ENCODE results near the gene MCF2L.
A peak's percentile ranks its signal among the peaks of the same experiment; 100 is the strongest.

MCF2L gene

DNA sequence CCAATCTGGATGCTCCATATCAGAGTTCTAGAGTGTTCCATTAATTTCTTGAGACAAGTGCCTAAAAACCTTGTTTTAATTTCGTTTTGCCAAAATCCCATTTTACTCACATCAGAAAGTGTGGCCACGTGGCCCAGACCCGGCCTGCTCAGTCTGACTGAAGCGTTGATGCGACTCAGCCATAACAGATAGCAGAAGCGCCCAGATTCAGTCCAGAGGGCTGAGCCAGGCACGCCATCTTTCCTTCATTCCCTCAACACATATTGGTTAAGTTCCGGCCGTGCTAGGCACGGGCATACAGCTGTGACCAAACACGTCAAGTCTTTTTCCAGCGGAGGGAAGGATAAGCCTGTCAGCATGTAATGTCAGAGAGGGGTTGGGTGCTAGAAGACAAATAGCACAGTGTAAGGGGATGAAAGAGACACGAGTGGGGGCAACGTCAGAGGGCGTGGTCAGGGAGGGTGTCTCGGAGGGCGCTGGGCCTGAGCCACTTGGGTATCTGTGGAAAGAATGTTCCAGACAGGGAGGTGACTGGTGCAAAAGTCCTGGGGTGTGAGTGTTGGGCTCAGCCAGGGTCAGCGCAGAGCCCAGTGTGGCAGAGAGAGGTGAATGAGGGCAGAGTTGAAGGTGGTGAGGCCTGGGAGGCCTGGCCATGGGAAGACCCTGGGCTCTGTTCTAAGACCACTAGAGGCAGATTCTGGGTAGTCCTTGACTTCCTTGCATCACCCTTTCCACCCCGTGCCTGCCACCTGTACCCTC is 156.7 kb downstream of the MCF2L start:
- H3K79me1 ChIP-seq (ENCODE audit: low read depth, low read length): no peaks in the 10 kb centered on the region
- no peak overlapping the region for H3K18ac ChIP-seq (ENCODE audit: low read length)
- no peak overlapping the region for H2BK15ac ChIP-seq (ENCODE audit: low read length)
- H3K23ac ChIP-seq (ENCODE audit: low read depth, low read length, poor library complexity): no peak overlapping the region
- no peak overlapping the region for H2BK12ac ChIP-seq (ENCODE audit: low read length)
- H3K4me1 ChIP-seq (ENCODE audit: control insufficient read depth in 2 of 2, insufficient read depth in 1 of 2, low read depth in 1 of 2, low read length in 2 of 2): peaks cover 9 to 11% of the 10 kb centered on the region in 2 donors
- H3K4me3 ChIP-seq (ENCODE audit: low read length in 2 of 2): no peak overlapping the region
- H2AK5ac ChIP-seq (ENCODE audit: low read depth, low read length): no peak overlapping the region
- no peak overlapping the region for H4K8ac ChIP-seq (ENCODE audit: low read depth, low read length)
- no peak overlapping the region for H4K91ac ChIP-seq (ENCODE audit: low read depth, low read length, poor library complexity)
- no peak overlapping the region for H3K4ac ChIP-seq (ENCODE audit: low read length)
- WGBS, 2 donors (ENCODE audit: extremely low coverage in 2 of 2, insufficient read length in 2 of 2, insufficient replicate concordance in 1 of 2): no CpG with 5 or more reads among the region's 19 CpGs
- H3K4me2 ChIP-seq (ENCODE audit: insufficient read depth, low read length, poor library complexity, severe bottlenecking): no peak overlapping the region
- no peaks in the 10 kb centered on the region for H3K36me3 ChIP-seq (replicated peaks in 1 of 2; ENCODE audit: control insufficient read depth in 2 of 2, insufficient read depth in 2 of 2, low read length in 2 of 2)
- no peak overlapping the region for H2BK5ac ChIP-seq (ENCODE audit: low read length)
- no peak overlapping the region for H3K9ac ChIP-seq (ENCODE audit: low read depth, low read length, poor library complexity)
- no peak overlapping the region for H3K27ac ChIP-seq (replicated peaks; ENCODE audit: low read length)
- peaks cover 0 to 6% (median 0%) of the 10 kb centered on the region in 3 experiments for H3K27me3 ChIP-seq (ENCODE audit: control insufficient read depth in 3 of 3, insufficient read depth in 3 of 3, low read depth in 1 of 3, low read length in 3 of 3)
- H2AFZ ChIP-seq (ENCODE audit: low read length): no peak overlapping the region
- H2BK120ac ChIP-seq (ENCODE audit: low read depth, low read length): no peak overlapping the region
- no peaks in the 10 kb centered on the region for H3K9me3 ChIP-seq (replicated peaks in 1 of 2; ENCODE audit: control insufficient read depth in 2 of 2, insufficient read depth in 1 of 2, low read depth in 1 of 2, low read length in 2 of 2)
- no peak for DNase-seq (ENCODE audit: low spot score)
- H3K14ac ChIP-seq (ENCODE audit: low read length): no peak overlapping the region

DNA sequence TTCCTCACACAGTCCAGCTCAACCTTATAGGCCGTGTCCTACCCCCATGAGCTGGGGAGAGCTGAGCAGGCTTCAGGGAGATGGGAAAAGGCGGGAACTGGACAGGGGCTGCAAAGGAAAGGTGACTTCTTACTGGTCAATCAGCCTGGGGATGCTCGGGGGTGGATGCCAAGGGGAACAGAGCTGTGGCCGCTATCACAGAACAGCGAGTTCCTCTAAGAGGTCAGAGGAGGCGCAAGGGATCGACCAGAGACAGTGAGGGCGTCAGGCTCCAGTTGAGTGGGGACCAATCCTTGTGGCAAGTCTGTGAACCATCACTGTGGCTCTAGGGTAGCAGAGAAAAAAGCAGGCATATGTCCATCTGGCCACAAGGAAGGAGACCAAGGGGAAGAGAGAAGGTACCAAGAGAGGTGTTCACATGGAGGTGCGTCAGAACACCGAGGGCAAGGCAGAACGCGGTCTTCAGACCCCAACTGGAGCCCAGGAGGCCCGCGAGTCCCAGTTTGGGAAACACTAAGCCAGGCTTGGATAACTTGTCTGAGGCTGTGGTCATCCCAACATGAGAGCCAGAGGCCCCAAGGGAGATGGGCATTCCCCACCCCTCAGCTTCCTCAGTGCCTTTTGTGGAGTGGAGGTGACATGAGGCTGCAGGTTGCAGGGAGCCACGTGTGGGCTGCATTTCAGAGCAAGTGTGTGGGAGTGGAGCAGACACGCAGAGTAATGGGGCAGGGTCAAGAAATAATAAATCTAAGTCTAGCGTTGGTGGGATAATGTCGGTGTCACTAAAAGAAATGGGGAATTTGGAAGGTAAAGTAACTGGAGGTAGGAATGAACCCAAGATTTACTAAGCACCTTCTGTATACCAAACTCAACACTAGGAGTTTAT is 157.5 kb downstream of the MCF2L start:
- Histone ChIP-seq H3K4me3 (ENCODE audit: low read length in 2 of 2) (no peak overlapping the region), H2BK120ac (ENCODE audit: low read depth, low read length) (no peak overlapping the region), H4K91ac (ENCODE audit: low read depth, low read length, poor library complexity) (no peak overlapping the region), H2BK12ac (ENCODE audit: low read length) (no peak overlapping the region), H3K14ac (ENCODE audit: low read length) (no peak overlapping the region), H3K79me1 (ENCODE audit: low read depth, low read length) (no peaks in the 10 kb centered on the region), H3K27ac (replicated peaks; ENCODE audit: low read length) (no peak overlapping the region), H3K23ac (ENCODE audit: low read depth, low read length, poor library complexity) (no peak overlapping the region), H3K4me1 (ENCODE audit: control insufficient read depth in 2 of 2, insufficient read depth in 1 of 2, low read depth in 1 of 2, low read length in 2 of 2) (peaks cover 9 to 11% of the 10 kb centered on the region in 2 donors), H3K4me2 (ENCODE audit: insufficient read depth, low read length, poor library complexity, severe bottlenecking) (no peak overlapping the region), H3K9ac (ENCODE audit: low read depth, low read length, poor library complexity) (no peak overlapping the region), H2BK5ac (ENCODE audit: low read length) (no peak overlapping the region), H3K4ac (ENCODE audit: low read length) (no peak overlapping the region), H2AK5ac (ENCODE audit: low read depth, low read length) (no peak overlapping the region), H4K8ac (ENCODE audit: low read depth, low read length) (no peak overlapping the region), H3K9me3 (replicated peaks in 1 of 2; ENCODE audit: control insufficient read depth in 2 of 2, insufficient read depth in 1 of 2, low read depth in 1 of 2, low read length in 2 of 2) (no peaks in the 10 kb centered on the region), H3K36me3 (replicated peaks in 1 of 2; ENCODE audit: control insufficient read depth in 2 of 2, insufficient read depth in 2 of 2, low read length in 2 of 2) (no peaks in the 10 kb centered on the region), H2BK15ac (ENCODE audit: low read length) (no peak overlapping the region), H3K18ac (ENCODE audit: low read length) (no peak overlapping the region), H2AFZ (ENCODE audit: low read length) (no peak overlapping the region), H3K27me3 (ENCODE audit: control insufficient read depth in 3 of 3, insufficient read depth in 3 of 3, low read depth in 1 of 3, low read length in 3 of 3) (peaks cover 0 to 3% (median 0%) of the 10 kb centered on the region in 3 experiments)
- no CpG with 5 or more reads among the region's 18 CpGs for WGBS, 2 donors (ENCODE audit: extremely low coverage in 2 of 2, insufficient read length in 2 of 2, insufficient replicate concordance in 1 of 2)
- no peak for DNase-seq (ENCODE audit: low spot score)

DNA sequence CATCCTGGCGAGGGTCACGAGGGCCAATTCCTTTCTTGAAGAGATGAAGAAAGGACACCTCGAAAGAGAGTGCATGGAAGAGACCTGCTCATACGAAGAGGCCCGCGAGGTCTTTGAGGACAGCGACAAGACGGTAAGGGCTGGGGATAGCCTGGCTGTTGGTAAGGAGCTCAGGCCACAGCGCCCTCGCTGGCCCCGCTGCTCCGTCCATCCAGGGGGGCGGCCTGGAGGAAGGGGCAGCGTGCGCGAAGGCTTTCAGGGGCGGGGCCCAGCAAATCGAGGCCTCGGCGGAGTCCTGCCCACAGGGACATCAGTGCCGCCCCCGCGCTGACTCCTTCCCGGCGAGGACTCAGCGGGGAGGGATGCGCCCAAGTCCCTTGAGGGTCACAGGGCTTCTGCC is 160.5 kb downstream of the MCF2L start:
- H3K14ac ChIP-seq (ENCODE audit: low read length): no peak overlapping the region
- H2BK15ac ChIP-seq (ENCODE audit: low read length): peak overlapping the region; percentile 31
- H3K27ac ChIP-seq (replicated peaks; ENCODE audit: low read length): no peak overlapping the region
- H4K91ac ChIP-seq (ENCODE audit: low read depth, low read length, poor library complexity): no peak overlapping the region
- no peak overlapping the region for H3K9ac ChIP-seq (ENCODE audit: low read depth, low read length, poor library complexity)
- H3K4me1 ChIP-seq (ENCODE audit: control insufficient read depth in 2 of 2, insufficient read depth in 1 of 2, low read depth in 1 of 2, low read length in 2 of 2): no peaks in the 10 kb centered on the region
- peak overlapping the region; percentile 20 for H3K18ac ChIP-seq (ENCODE audit: low read length)
- H3K9me3 ChIP-seq (replicated peaks in 1 of 2; ENCODE audit: control insufficient read depth in 2 of 2, insufficient read depth in 1 of 2, low read depth in 1 of 2, low read length in 2 of 2): no peaks in the 10 kb centered on the region
- no peaks in the 10 kb centered on the region for H3K36me3 ChIP-seq (replicated peaks in 1 of 2; ENCODE audit: control insufficient read depth in 2 of 2, insufficient read depth in 2 of 2, low read length in 2 of 2)
- H2BK120ac ChIP-seq (ENCODE audit: low read depth, low read length): no peak overlapping the region
- no peak for DNase-seq (ENCODE audit: low spot score)
- H4K8ac ChIP-seq (ENCODE audit: low read depth, low read length): no peak overlapping the region
- no CpG with 5 or more reads among the region's 27 CpGs for WGBS, 2 donors (ENCODE audit: extremely low coverage in 2 of 2, insufficient read length in 2 of 2, insufficient replicate concordance in 1 of 2)
- no peak overlapping the region for H2AFZ ChIP-seq (ENCODE audit: low read length)
- H3K79me1 ChIP-seq (ENCODE audit: low read depth, low read length): no peaks in the 10 kb centered on the region
- H3K4me3 ChIP-seq (ENCODE audit: low read length in 2 of 2): no peak overlapping the region
- no peak overlapping the region for H3K23ac ChIP-seq (ENCODE audit: low read depth, low read length, poor library complexity)
- no peak overlapping the region for H2BK5ac ChIP-seq (ENCODE audit: low read length)
- peak overlapping the region; percentile 61 for H2AK5ac ChIP-seq (ENCODE audit: low read depth, low read length)
- H2BK12ac ChIP-seq (ENCODE audit: low read length): no peak overlapping the region
- H3K27me3 ChIP-seq (ENCODE audit: control insufficient read depth in 3 of 3, insufficient read depth in 3 of 3, low read depth in 1 of 3, low read length in 3 of 3): peaks cover 0 to 6% (median 0%) of the 10 kb centered on the region in 3 experiments
- no peak overlapping the region for H3K4me2 ChIP-seq (ENCODE audit: insufficient read depth, low read length, poor library complexity, severe bottlenecking)
- H3K4ac ChIP-seq (ENCODE audit: low read length): no peak overlapping the region

Measured in neuronal stem cell (in vitro differentiated cells).